WI38 (cell line): ENCODE data around the gene SGSM2.

Experiments
- H3K4me3 ChIP-seq: 2 replicates; pipeline ENCODE4 v1.5.1; 2011; ENCODE audit warnings: low read depth, mild to moderate bottlenecking, control low read depth, low read length
- CTCF ChIP-seq: IDR thresholded peaks from 2 replicates; pipeline ENCODE4 v1.5.1; 2012; ENCODE audit warnings: low read depth, mild to moderate bottlenecking, control low read depth, low read length

The SGSM2 gene

DNA sequence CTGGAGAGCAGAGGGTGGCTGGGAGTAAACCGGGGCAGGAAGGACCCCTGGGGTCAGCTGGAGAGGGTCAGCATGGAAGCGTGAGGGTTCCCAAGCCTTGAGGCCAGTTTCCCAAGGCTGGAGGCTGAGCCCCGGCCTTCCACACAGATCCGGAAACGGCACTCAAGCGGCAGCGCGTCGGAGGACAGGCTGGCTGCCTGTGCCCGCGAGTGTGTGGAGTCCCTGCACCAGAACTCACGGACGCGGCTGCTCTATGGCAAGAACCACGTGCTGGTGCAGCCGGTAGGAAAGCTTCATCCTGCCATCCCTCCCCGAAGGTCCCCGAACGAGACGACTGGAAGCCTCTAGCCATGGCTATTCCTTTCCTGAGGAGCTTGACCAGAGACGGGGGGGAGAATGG is 26.0 kb downstream of the SGSM2 start:
- no peak for TF ChIP-seq CTCF
- H3K4me3 ChIP-seq, result no peak overlapping the region

- no peak for TF ChIP-seq CTCF
- no peak overlapping the region for H3K4me3 ChIP-seq
These were observed 26.8 kb downstream of the SGSM2 start for GRCh38 chr17:2363851-2364762.

DNA sequence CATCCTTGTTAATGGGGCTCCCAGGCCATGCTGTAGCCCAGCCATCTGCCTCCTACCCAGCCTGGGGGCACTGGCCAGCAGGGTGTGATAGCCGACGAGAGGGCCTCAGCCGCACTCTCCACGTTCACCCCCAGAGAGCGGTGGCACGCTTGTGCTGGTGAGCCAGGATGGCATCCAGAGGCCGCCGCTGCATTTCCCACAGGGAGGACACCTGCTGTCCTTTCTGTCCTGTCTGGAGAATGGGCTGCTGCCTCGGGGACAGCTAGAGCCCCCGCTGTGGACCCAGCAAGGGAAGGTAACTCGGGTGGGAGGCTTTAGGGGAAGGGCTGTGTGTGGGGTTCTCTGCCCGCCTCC is 27.4 kb downstream of the SGSM2 start:
- H3K4me3 ChIP-seq, result no peak overlapping the region
- TF ChIP-seq CTCF, result no peak

- H3K4me3 ChIP-seq, result no peak overlapping the region
- TF ChIP-seq CTCF, result no peak
These were observed 27.8 kb downstream of the SGSM2 start for GRCh38 chr17:2365132-2365531.

DNA sequence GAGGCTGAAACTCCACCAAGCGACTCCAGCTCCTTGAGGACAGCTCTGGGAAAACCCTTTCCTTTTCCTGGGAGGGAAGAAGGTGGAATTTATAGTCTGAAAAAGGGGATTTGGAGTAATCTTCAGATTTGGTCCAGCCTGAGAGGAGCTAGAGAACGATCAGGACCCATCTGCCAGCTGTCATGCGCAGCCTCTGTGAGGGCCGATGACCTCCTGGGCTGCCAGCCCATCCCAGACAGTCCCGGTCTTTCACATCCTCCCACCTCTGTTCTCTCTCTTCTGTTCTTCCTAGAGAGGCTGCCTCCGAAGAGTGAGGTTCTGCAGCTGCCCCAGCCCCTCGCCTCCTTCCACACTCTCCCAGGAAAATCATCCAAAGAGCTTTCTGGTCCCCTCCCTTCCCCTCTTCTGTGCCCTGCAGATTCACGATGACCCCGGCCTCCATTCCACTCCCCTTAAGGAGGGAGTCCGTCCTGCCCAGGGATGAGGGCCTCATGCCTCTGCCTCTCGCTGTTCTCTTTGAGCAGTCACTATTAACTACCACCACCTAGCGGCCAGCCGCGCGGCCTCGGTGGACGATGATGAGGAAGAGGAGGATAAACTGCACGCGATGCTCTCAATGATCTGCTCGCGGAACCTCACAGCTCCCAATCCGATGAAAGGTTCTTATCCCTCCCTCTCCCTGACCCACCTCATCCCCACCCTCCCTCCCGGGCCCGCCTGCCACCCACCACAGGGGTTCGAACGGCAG is 29.6 kb downstream of the SGSM2 start:
- no peak for TF ChIP-seq CTCF
- no peak overlapping the region for H3K4me3 ChIP-seq

DNA sequence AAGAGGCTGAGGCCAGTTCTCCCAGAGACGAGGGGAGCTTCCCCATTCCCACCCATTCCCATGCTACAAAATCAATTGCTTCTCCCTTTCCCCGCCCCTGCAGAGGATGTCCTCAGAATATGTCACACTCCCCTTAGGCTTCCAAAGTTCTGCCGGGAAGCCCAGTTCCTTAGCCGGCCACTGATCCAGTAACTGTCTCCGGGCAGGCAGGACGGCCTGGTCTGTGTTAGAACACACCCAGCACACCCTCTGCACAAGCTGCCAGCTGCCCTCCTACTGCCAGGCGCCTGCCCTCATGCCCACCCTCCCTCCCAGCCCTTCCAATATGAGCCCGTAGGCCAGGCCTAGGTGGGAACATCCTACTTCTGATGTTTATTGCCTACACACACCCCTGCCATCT is 31.1 kb downstream of the SGSM2 start:
- no peak overlapping the region for H3K4me3 ChIP-seq
- TF ChIP-seq CTCF, result no peak

DNA sequence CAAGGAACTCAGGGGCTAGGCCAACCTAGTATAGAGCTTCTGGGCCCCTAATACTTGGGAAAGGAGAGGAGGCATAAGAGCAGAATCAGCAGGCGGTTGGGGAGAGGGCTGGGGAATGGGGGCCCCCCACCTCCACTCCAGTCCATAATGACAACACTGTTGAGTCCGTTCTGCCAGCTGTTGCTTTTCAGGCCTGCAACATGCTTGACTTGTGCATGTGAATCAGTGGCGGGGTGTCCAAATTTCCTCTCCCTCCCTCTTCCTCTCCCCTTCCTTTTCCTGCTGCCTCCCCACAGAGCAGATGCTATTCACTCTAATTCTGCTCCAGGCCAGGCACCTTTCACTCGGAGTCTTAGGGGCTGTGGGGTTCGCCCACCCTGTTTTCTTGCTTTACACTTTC is 31.7 kb downstream of the SGSM2 start:
- H3K4me3 ChIP-seq, result no peak overlapping the region
- no peak for TF ChIP-seq CTCF
